Glomerular visceral epithelial cell (primary cell): ENCODE data around the gene ATP2C1.
"Not testable (repeated sequence)": the region's sequence is repeated elsewhere in the genome, so short reads cannot be mapped to it uniquely, and the experiment has no call there.

Experiments used
- DNase-seq: peaks from one replicate; pipeline ENCODE4 v3.0.0-alpha.2; 2016; ENCODE audit errors: extremely low spot score

Gene ATP2C1

DNA sequence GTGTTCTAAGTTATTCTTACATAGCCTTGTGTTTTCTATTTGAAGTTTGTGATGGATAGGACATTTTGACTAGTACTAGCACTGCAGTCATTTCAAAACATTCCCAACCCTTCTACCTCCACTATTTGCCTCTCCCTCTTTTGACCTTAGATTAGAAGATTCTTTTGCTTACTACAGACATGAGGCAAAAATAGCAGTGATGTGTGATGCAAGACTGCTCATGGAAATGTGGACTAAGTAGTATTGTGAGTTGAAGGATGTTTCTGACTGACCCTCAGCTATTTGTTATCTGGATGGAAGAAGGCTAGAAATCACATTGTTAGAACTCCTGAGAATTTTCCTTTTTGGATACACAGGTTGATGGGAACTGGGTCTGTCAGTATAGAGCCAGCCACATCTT is 45.9 kb downstream of the ATP2C1 start:
- DNase-seq, result no peak

DNA sequence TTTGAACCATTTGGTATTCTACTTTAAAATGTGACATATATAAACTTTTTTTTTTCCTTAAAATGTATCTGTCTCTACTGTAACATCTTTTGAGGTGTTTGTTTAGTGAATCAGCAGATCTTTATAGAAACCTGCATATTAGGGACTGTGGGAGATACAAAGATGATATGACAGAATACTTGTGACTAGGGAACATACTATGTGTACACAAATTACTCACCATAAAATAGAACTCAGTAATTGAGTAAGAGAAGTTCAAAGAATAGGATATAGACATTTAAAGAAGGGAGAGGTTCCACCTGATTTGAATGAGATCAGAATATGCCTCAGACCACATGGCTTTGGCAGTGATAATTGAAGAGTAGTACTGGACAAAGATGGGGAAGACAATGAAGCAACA is 47.9 kb downstream of the ATP2C1 start:
- no peak for DNase-seq

DNA sequence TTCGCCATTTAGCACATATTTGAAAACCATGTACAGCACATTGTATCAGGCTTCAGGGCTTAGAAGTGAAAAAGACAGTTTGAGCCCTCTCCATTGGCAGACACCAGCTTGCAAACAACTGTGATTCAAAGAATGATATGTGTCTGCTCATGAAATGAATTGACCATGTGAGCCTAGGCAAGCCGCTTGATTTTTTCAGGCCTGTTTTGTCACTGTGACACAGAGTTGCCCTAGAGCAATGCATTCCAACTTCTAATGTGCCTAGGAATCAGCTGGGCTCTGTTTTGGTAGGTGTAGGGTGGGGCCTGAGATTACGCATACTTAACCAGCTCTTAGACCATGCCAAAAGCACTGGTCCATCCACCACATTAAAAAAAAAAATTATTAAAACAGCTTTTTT is 53.0 kb downstream of the ATP2C1 start:
- DNase-seq, result no peak

DNA sequence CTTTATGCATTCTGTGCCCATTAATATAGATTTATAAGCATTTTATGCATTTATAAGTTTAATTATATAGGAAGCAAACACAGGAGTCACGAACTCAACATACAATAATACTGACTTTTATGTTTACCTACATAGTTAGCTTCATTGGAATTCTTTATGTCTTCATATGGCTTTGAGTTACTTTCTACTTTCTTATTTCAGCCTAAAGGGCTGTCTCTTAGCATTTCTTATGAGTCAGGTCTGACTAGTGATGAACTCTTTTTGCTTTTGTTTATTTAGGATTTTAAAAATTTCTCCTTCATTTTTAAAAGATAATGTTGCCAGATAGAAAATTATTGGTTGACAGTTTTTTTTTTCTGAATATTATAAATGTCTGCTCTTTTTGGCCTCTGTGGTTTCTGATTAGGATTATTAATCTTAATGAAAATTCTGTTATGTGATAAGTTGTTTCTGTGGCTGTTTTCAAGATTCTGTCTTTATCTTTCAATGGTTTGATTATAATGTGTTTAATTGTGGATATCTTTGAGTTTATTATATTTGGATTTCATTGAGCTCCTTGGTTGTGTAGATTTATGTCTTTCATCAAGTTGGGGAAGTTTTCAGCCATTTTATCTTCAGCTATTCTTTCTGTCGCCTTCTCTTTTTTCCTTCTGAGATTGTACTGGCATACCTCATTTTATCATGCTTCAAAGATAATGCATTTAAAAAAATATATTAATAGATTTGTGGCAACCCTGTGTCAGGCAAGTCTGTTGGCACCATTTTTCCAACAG is 54.3 kb downstream of the ATP2C1 start:
- no peak for DNase-seq

DNA sequence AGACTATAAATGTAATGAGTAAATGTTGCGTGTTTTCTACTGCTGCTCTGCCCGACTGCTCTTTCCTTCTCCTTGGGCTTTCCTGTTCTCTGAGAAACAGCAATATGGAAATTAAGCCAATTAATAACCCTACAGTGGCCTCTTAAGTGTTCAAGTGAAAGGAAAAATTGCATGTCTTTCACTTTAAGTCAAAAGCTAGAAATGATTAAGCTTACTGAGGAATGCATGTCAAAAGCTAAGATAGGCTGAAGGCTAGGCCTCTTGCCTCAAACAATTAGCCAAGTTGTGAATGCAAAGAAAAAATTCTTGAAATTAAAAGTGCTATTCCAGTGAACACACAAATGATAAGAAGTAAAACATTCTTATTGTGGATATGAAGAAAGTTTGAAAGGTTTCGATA is 55.0 kb downstream of the ATP2C1 start:
- no peak for DNase-seq

- DNase-seq, result no peak
Observed at GRCh38 chr3:130950124-130950523, 56.2 kb downstream of the ATP2C1 start.

GRCh38 chr3:130950641-130951040 is 56.8 kb downstream of the ATP2C1 start:
- DNase-seq, result no peak

- no peak for DNase-seq
Observed at GRCh38 chr3:130955481-130955880, 61.6 kb downstream of the ATP2C1 start.

DNA sequence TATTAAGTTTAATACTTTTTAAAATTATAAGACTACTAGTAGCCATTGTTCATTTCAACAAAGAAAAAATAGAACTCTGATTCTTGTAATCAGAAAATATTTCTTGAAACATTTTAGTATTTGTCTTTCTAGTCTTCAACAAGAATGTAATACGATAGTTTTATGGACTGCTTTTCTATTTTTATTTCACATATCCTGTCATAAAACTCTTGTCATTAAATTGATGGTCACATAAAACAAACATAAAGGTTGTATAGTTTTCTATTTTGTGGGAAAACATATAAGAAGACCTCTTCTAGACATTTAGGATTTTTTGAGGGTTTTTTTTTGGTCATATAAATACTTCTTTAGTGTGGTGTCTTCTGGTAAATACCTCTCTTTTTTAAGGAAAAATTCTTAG is 62.4 kb downstream of the ATP2C1 start:
- DNase-seq, result no peak

DNA sequence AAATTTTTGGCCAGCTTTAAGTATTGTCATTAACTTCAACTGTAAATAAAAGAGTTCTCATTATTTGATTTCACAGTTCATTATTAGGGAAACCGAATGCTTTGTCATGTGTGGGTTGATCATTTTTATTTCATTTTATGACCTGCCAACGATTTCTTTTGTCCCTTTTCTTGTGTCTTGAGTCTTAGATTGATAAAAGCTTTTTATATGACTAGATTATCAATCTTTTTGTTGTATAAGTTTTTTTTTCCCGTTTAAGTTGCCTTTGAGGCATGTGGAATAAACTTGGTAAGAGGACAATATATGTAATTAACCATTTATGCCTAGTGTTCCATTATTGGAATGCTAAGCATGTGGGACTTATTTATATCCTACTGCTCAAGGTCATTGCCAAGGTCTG is 62.8 kb downstream of the ATP2C1 start:
- no peak for DNase-seq

DNA sequence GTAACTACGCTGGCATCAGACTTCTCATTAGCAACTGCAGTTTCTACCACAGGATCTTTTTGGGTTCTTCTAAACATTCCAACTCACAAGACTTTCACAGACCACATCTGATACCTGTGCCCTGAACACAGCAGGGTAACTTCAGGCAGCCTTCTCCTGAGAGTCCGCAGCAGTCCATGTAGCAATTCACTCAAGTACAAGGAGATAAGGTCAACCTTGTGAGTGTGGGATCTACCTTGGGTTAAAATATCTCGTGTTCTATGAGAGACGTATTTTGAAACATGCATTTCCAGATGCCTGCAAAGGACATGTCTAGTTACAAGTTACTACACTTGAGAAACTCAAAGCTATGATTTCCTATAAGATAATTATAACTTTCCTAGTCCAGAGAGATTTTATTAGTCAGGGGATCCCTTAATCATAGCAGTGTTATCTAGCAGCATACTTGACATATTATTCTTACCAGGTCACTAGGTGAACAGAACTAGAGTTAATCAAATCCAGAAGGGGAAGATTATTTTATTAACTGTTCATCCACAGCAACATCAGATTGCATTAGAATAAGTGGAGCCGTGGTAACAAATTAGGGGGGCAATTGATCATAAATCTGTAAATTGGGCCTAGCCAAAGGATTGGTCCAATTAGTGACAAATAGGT is 66.4 kb downstream of the ATP2C1 start:
- no peak for DNase-seq

GRCh38 chr3:130961458-130961857 is 67.6 kb downstream of the ATP2C1 start:
- no peak for DNase-seq

DNA sequence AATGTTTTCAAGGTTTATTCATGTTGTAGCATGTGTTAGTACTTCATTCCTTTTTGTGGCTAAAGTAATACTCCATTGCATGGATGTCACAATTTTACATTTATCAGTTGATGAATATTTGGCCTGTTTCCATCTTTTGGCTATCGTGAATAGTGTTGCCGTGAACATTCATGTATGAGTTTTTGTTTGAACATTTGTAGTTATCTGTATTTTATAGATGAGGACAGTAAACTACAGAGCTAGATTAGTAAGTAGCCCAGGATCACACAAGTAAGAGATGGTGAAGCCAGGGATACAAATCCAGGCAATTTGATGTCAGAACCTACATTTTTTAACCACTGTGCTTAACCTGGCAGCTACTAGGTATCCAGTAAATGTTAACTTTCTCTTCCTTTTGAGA is 69.6 kb downstream of the ATP2C1 start:
- DNase-seq, result no peak

DNA sequence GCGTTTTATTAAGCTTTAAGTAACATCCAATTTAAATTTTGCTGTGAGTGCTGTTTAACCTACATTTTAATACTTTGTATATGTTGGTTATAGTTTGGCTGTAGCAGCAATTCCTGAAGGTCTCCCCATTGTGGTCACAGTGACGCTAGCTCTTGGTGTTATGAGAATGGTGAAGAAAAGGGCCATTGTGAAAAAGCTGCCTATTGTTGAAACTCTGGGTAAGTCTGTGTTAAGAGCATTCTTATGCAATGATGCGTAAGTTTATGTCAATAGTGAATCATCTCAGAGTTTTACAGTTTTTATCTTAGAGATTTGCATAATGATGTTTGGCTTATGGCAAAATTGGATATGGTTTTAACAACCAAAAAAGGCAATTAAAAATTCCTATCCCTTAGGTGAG is 70.0 kb downstream of the ATP2C1 start:
- peak; percentile 50 for DNase-seq

- DNase-seq, result no peak
Observed at GRCh38 chr3:130967281-130967680, 73.4 kb downstream of the ATP2C1 start.

DNA sequence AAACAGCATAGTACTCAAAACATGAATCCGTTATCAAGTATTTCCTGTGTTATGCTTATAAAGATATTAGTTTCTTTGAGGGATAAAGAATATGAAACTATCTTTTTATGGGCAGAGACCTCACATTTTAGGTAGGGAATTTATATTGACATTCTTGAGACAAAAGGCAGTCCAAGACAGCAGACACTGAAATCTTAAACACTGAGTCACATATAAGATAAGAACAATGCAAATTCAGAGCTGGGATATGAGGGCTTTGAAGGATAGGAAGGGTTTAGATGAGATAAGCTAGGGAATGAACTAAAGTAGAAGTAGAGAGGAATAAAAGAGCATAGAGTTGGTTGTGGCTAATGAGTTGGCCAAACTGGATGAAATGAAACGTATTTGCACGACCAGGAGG is 74.3 kb downstream of the ATP2C1 start:
- no peak for DNase-seq

DNA sequence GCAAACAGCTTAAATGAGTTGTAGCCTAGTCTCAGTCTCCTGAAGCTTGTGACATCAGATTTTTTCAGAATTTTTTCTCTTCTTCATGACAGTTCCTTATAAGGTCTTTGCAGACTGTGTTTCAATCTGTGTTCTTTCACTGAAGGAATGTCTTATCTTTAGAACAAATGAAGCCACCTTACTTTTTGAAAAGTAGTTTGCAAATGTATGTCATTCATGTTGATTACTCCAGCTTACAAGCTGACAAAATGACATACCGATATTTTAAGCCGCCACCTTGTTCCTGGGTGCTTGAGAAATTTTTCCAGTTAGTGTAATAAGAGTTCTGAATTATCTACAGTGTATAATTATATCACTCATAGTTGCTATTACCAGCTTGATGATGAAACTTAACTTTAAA is 75.7 kb downstream of the ATP2C1 start:
- no peak for DNase-seq

- DNase-seq, result no peak
Observed at GRCh38 chr3:130971208-130971607, 77.3 kb downstream of the ATP2C1 start.

DNA sequence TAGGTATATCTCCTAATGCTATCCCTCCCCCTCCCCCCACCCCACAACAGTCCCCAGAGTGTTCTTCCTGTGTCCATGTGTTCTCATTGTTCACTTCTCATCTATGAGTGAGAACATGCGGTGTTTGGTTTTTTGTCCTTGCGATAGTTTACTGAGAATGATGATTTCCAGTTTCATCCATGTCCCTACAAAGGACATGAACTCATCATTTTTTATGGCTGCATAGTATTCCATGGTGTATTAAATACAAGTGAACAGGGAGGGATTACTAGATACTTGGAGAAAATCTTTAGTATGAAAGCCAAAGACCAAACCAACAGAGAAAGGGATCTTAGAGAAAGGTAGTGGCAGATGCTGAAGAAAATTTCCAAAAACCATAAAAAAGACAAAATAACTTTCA is 78.7 kb downstream of the ATP2C1 start:
- not testable (repeated sequence) for DNase-seq

DNA sequence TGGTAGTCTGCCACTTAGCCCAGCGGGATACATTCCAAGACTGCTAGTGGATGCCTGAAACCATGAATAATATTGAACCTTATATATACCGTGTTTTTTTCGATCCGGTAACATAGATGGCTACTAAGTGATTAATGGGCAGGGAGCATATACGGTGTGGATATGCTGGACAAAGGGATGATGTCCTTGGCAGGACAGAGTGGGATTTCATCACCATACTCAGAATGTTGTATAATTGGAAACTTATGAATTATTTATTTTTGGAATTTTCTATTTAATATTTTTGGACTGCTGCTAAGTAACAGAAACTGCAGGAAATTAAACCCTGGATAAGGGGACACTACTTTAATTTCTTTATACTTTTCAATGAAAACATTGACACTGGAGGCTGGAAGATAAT is 79.5 kb downstream of the ATP2C1 start:
- no peak for DNase-seq

- DNase-seq, result no peak
Observed at GRCh38 chr3:130974201-130974600, 80.3 kb downstream of the ATP2C1 start.

- no peak for DNase-seq
Observed at GRCh38 chr3:130975251-130975650, 81.4 kb downstream of the ATP2C1 start.

DNA sequence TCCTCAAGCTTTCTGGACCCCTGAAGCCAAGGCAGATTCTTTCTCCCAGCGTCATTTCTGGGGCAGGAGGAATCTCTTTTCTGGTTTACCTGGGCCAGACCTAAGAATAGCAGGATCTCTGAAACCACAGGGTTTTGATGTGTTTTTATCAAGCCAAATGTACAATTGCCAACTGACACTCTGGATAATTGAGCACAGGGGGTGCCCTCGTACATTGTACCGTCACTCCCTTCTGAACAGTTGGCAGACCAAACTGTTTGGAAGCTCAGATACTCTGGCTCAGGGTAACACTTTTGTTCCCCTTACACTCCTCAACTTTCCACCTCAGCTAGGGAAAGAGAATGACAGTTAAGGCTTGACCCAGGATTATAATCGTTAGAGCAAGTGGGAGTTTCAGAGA is 82.8 kb downstream of the ATP2C1 start:
- no peak for DNase-seq

DNA sequence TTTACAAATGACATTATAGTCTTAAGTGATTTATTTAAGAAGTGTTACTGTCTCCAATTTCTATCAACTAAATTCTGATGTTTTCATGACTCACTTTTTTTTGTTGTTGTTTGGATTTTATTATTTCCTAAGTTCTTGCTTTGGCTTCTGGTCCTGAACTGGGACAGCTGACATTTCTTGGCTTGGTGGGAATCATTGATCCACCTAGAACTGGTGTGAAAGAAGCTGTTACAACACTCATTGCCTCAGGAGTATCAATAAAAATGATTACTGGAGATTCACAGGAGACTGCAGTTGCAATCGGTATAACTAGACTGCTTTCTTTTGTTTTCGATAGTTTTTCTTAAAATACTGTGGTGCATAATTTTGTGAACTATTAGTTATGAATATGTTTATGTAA is 85.2 kb downstream of the ATP2C1 start:
- DNase-seq, result no peak
